ENCODE results near the gene TRMT1.

GRCh38 chr19:13070425-13071140 lies 46.0 kb downstream of the TRMT1 start:
- TF ChIP-seq CTCF (IDR thresholded peaks at IDR 0.05): no peak
- TF ChIP-seq POLR2A (IDR thresholded peaks at IDR 0.05): no peak

Data from Peyer's patch (tissue), 4 donors.